SK-N-SH (cell line): ENCODE results near the gene LARGE1. TPM values are rescaled to one million over a fixed set of nuclear protein-coding genes. Genes with fewer than 3 reads are reported as not detected.

ENCODE experiments used
- CTCF ChIA-PET: fragments of 300-600, 350-600 bp; formaldehyde crosslinking; extraction: SDS; loops from one replicate; lab custom pipeline; 2021; lab: Yijun Ruan, JAX
- POLR2A ChIA-PET: fragments of 350-600 bp; sonication (Branson Sonifier 250); formaldehyde crosslinking; extraction: SDS; loops from one replicate; lab custom pipeline; 2020; ENCODE audit warnings: antibody characterized with exemption, inconsistent platforms; lab: Yijun Ruan, JAX
- DNase-seq: peaks from one replicate; pipeline ENCODE4 v3.0.0; 2012
- H2AFZ ChIP-seq: fragments of 200-600 bp; sonication (generic); 2 replicates; pipeline ENCODE4 v1.8.1; 2016; ENCODE audit warnings: antibody characterized with exemption, mild to moderate bottlenecking, low read depth
- H3F3A ChIP-seq: fragments of 200-600 bp; sonication (generic); replicated peaks from 2 replicates; pipeline ENCODE3; 2016; ENCODE audit warnings: antibody characterized with exemption, mild to moderate bottlenecking; ENCODE audit not compliant: insufficient read depth
- H3K27ac ChIP-seq, 2 experiments: fragments of 200-500 bp in 1 of 2; fragments of 200-600 bp in 1 of 2; sonication (Bioruptor generic) in 1 of 2; sonication (generic), shearing (Covaris generic) in 1 of 2; 2 replicates each; pipeline versions ENCODE4 v1.5.1 to v1.6.1; 2014 to 2016; ENCODE audit warnings: low read depth in 2 of 2, inconsistent platforms in 1 of 2, low read length in 1 of 2, mild to moderate bottlenecking in 1 of 2, mixed read lengths in 1 of 2
- H3K27me3 ChIP-seq: fragments of 200-600 bp; sonication (generic), shearing (Covaris generic); 2 replicates; pipeline ENCODE4 v1.6.1; 2016; ENCODE audit warnings: mixed run types; ENCODE audit not compliant: insufficient read depth
- H3K36me3 ChIP-seq, 2 experiments: fragments of 200-500 bp in 1 of 2; fragments of 200-600 bp in 1 of 2; sonication (Bioruptor generic) in 1 of 2; sonication (generic) in 1 of 2; replicated peaks in 1 of 2; 2 replicates each; pipeline versions ENCODE3 to v1.5.1; 2014 to 2016; ENCODE audit warnings: low read length in 1 of 2, mild to moderate bottlenecking in 1 of 2; ENCODE audit not compliant: insufficient read depth in 2 of 2, control insufficient read depth in 1 of 2
- H3K4me1 ChIP-seq, 2 experiments: fragments of 200-500 bp in 1 of 2; fragments of 200-600 bp in 1 of 2; sonication (Bioruptor generic) in 1 of 2; sonication (generic), shearing (Covaris generic) in 1 of 2; 2 replicates each; pipeline versions ENCODE4 v1.5.1 to v1.6.1; 2014 to 2016; ENCODE audit warnings: low read depth in 1 of 2, low read length in 1 of 2, mixed run types in 1 of 2; ENCODE audit not compliant: insufficient read depth in 2 of 2, control insufficient read depth in 1 of 2
- H3K4me2 ChIP-seq: fragments of 200-600 bp; sonication (generic), shearing (Covaris generic); 2 replicates; pipeline ENCODE4 v1.6.1; 2017; ENCODE audit warnings: mixed run types
- H3K4me3 ChIP-seq, 2 experiments: fragments of 200-500 bp in 1 of 2; fragments of 200-600 bp in 1 of 2; sonication (Bioruptor generic) in 1 of 2; sonication (generic), shearing (Covaris generic) in 1 of 2; 2 replicates each; pipeline versions ENCODE4 v1.5.1 to v1.8.1; 2014 to 2016; ENCODE audit warnings: low read depth in 2 of 2, inconsistent platforms in 1 of 2, low read length in 1 of 2, mild to moderate bottlenecking in 1 of 2, mixed read lengths in 1 of 2, moderate library complexity in 1 of 2
- H3K79me2 ChIP-seq: fragments of 200-600 bp; sonication (generic); 2 replicates; pipeline ENCODE4 v1.8.1; 2017; ENCODE audit warnings: mild to moderate bottlenecking; ENCODE audit not compliant: insufficient read depth
- H3K9ac ChIP-seq: fragments of 200-600 bp; sonication (generic); 2 replicates; pipeline ENCODE4 v1.6.1; 2017; ENCODE audit warnings: mixed run types
- H3K9me2 ChIP-seq: fragments of 200-600 bp; sonication (generic); 2 replicates; pipeline ENCODE4 v1.6.1; 2017; ENCODE audit warnings: mixed run types
- H3K9me3 ChIP-seq: fragments of 200-600 bp; sonication (generic); 2 replicates; pipeline ENCODE4 v1.6.1; 2017; ENCODE audit warnings: mixed run types, mild to moderate bottlenecking, moderate library complexity
- H4K20me1 ChIP-seq: fragments of 200-600 bp; sonication (generic); 2 replicates; pipeline ENCODE4 v1.6.1; 2017; ENCODE audit warnings: mild to moderate bottlenecking, mixed run types; ENCODE audit not compliant: insufficient read depth
- CHD2 ChIP-seq: fragments of 150-350 bp; IDR thresholded peaks from 2 replicates; pipeline ENCODE4 v1.6.1; 2018; ENCODE audit warnings: low read length; ENCODE audit not compliant: partially characterized antibody
- EP300 ChIP-seq, 2 experiments: IDR thresholded peaks; 2 replicates each; pipeline versions ENCODE4 v1.4.0 to v1.6.1; 2012; ENCODE audit warnings: borderline replicate concordance in 1 of 2, low read depth in 1 of 2, low read length in 1 of 2
- GATA2 ChIP-seq: sonication (generic); formaldehyde crosslinking; IDR thresholded peaks from 2 replicates; pipeline ENCODE4 v1.5.0; 2020; ENCODE audit warnings: mild to moderate bottlenecking, missing genetic modification reagents
- IRF3 ChIP-seq: fragments of 150-350 bp; IDR thresholded peaks from 2 replicates; pipeline ENCODE4 v1.6.1; 2016; ENCODE audit warnings: mild to moderate bottlenecking, low read depth, low read length
- JUND ChIP-seq: IDR thresholded peaks from 2 replicates; pipeline ENCODE4 v1.4.0; 2012
- MEF2A ChIP-seq: IDR thresholded peaks from 2 replicates; pipeline ENCODE4 v1.4.0; 2012; ENCODE audit warnings: low read depth, borderline replicate concordance
- POLR2AphosphoS5 ChIP-seq: IDR thresholded peaks from 2 replicates; pipeline ENCODE4 v1.6.1; 2012; ENCODE audit warnings: low read depth, low read length
- SIN3A ChIP-seq: IDR thresholded peaks from 2 replicates; pipeline ENCODE4 v1.6.1; 2012; ENCODE audit warnings: low read depth, mild to moderate bottlenecking, low read length, moderate library complexity, borderline replicate concordance
- USF2 ChIP-seq: fragments of 150-350 bp; IDR thresholded peaks from 2 replicates; pipeline ENCODE4 v1.6.1; 2017; ENCODE audit warnings: antibody characterized with exemption, low read length, low read depth, borderline replicate concordance
- WGBS: methylation state at CpG from one replicate; pipeline ENCODE4 v1.1.6; 2017; ENCODE audit warnings: low lambda C conversion rate; 5-methylcytosine and 5-hydroxymethylcytosine counted together
- polyA plus RNA-seq, 3 experiments: library from polyadenylated mRNA; depleted of rRNA; stranded (reverse); fragments of >200 nt; gene quantifications; 2 replicates each; pipeline ENCODE4 v1.2.3, GENCODE V29; 2012
- TF ChIP-seq, protein P1 (sequence below): IDR thresholded peaks from 2 replicates; pipeline ENCODE4; 2012

LARGE1 gene
- polyA plus RNA-seq, 1 of the 3 experiments (the other 2 are of a cell fraction), result 1.1 TPM

- Histone ChIP-seq H3K4me1 (no peaks in the 10 kb centered on the region), H3K4me2 (no peak overlapping the region), H3K9me3 (no peaks in the 10 kb centered on the region), H2AFZ (no peak overlapping the region), H3K27ac (no peak overlapping the region), H3K9me2 (no peaks in the 10 kb centered on the region), H3K36me3 (no peaks in the 10 kb centered on the region), H3K79me2 (no peaks in the 10 kb centered on the region), H4K20me1 (no peaks in the 10 kb centered on the region)
- TF ChIP-seq JUND (no peak), CHD2 (no peak), EP300 (IDR thresholded peaks at IDR 0.05; ENCODE audit: borderline replicate concordance in 1 of 2, low read depth in 1 of 2, low read length in 1 of 2) (no peak), SIN3A (no peak)
- TF ChIP-seq, all 33 proteins: peak for 0
- POLR2A ChIA-PET, result no interaction called here
- Histone ChIP-seq H3F3A (no peaks in the 10 kb centered on the region), H3K27me3 (no peaks in the 10 kb centered on the region), H3K4me3 (no peak overlapping the region), H3K9ac (no peak overlapping the region)
- CTCF ChIA-PET, result interaction anchor here (1.3 kb wide), 1 partner anchor 372 kb away, joined by 3 read pairs; no protein-coding TSS in a partner anchor
- no peak for DNase-seq
- WGBS, result 56% methylated on average over 5 of the region's 5 CpGs
Observed at GRCh38 chr22:33891455-33891854, 28.8 kb downstream of the LARGE1 start.

DNA sequence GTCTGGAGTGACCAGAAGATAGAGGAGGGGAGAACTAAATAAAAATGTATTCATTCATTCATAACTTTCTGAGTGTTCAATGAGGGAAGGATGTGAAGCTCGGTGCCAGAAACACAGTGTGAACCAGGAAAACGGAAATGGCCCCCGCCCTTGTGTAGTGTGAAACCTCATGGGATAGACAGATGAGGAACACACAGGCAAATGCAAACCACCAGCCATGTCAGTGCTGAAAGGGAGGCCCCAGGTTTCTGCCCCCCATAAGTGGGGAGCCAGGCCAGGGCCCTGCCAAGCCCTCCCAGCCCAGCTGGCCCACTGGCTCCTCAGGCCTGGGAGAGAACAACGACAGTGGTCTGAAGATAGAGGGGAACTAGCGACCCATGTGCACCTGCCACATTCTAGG lies 30.5 kb downstream of the LARGE1 start:
- Histone ChIP-seq H3K9ac (no peak overlapping the region), H3K4me1 (no peaks in the 10 kb centered on the region), H3K4me2 (no peak overlapping the region), H3K9me3 (no peaks in the 10 kb centered on the region), H4K20me1 (no peaks in the 10 kb centered on the region), H3F3A (no peaks in the 10 kb centered on the region), H3K4me3 (no peak overlapping the region)
- no peak for DNase-seq
- TF ChIP-seq MEF2A, result no peak
- no peak for TF ChIP-seq SIN3A
- TF ChIP-seq IRF3, result no peak
- TF ChIP-seq GATA2 (CRISPR knock-in tag), result no peak
- TF ChIP-seq, protein P1, sequence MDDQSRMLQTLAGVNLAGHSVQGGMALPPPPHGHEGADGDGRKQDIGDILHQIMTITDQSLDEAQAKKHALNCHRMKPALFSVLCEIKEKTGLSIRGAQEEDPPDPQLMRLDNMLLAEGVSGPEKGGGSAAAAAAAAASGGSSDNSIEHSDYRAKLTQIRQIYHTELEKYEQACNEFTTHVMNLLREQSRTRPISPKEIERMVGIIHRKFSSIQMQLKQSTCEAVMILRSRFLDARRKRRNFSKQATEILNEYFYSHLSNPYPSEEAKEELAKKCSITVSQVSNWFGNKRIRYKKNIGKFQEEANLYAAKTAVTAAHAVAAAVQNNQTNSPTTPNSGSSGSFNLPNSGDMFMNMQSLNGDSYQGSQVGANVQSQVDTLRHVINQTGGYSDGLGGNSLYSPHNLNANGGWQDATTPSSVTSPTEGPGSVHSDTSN, result no peak
- no peak for TF ChIP-seq POLR2AphosphoS5
- no peak for TF ChIP-seq USF2
- TF ChIP-seq, all 33 proteins: peak for 0
- WGBS, result 75% methylated on average over 5 of the region's 5 CpGs
- H3K27ac ChIP-seq, result no peak overlapping the region
- CTCF ChIA-PET, result no interaction called here
- H2AFZ ChIP-seq, result no peak overlapping the region
- H3K27me3 ChIP-seq, result no peaks in the 10 kb centered on the region
- POLR2A ChIA-PET, result no interaction called here
- no peaks in the 10 kb centered on the region for H3K9me2 ChIP-seq
- no peaks in the 10 kb centered on the region for H3K36me3 ChIP-seq
- H3K79me2 ChIP-seq, result no peaks in the 10 kb centered on the region
